Astrocyte of the spinal cord (primary cell): ENCODE data around the gene FXYD7.

Experiments
- DNase-seq: peaks from one replicate; pipeline ENCODE4 v3.0.0; 2011; ENCODE audit warnings: low read depth, low spot score
- H3K4me3 ChIP-seq: 2 replicates; pipeline ENCODE4 v1.5.1; 2011; ENCODE audit warnings: low read depth, mild to moderate bottlenecking, low read length, moderate library complexity
- CTCF ChIP-seq: IDR thresholded peaks from 2 replicates; pipeline ENCODE4 v1.5.1; 2012; ENCODE audit warnings: low read depth, mild to moderate bottlenecking, low read length, inconsistent platforms
- in situ Hi-C: cut with HindIII; loops from 2 replicates; pipeline ENCODE4 v1.10.0; 2017; ENCODE audit warnings: low sequenced_read_pairs

Gene FXYD7

GRCh38 chr19:35154525-35155406 is 11.7 kb downstream of the FXYD7 start, which contains the start of gene FXYD5:
Gene FXYD5, plus strand, starts transcription at chr19:35154735. Its CDS starts 816 bp downstream, at chr19:35155551.
- peak within 1 kb of the TSS; percentile 78 for H3K4me3 ChIP-seq
- in situ Hi-C loops: no loop called here
- DNase-seq: peak; percentile 70
- TF ChIP-seq CTCF: no peak

GRCh38 chr19:35155441-35155840 is 12.4 kb downstream of the FXYD7 start:
- no peak for TF ChIP-seq CTCF
- H3K4me3 ChIP-seq: peak overlapping the region; percentile 78
- DNase-seq: no peak
- in situ Hi-C loops: no loop called here

- H3K4me3 ChIP-seq: no peak overlapping the region
- no peak for DNase-seq
- in situ Hi-C loops: no loop called here
- TF ChIP-seq CTCF: no peak
Measured at GRCh38 chr19:35155981-35156672, 13.1 kb downstream of the FXYD7 start.

GRCh38 chr19:35156673-35157014 is 13.6 kb downstream of the FXYD7 start:
- no peak for TF ChIP-seq CTCF
- DNase-seq: no peak
- H3K4me3 ChIP-seq: no peak overlapping the region
- in situ Hi-C loops: no loop called here

- TF ChIP-seq CTCF: no peak
- DNase-seq: no peak
- in situ Hi-C loops: no loop called here
- H3K4me3 ChIP-seq: no peak overlapping the region
Measured at GRCh38 chr19:35157431-35157830, 14.4 kb downstream of the FXYD7 start.

- TF ChIP-seq CTCF: no peak
- H3K4me3 ChIP-seq: no peak overlapping the region
- in situ Hi-C loops: no loop called here
- no peak for DNase-seq
Measured at GRCh38 chr19:35159606-35160005, 16.6 kb downstream of the FXYD7 start.
